ENCODE results near the gene HECTD3.
"Not testable (repeated sequence)": the region's sequence is repeated elsewhere in the genome, so short reads cannot be mapped to it uniquely, and the experiment has no call there.

Gene HECTD3

DNA sequence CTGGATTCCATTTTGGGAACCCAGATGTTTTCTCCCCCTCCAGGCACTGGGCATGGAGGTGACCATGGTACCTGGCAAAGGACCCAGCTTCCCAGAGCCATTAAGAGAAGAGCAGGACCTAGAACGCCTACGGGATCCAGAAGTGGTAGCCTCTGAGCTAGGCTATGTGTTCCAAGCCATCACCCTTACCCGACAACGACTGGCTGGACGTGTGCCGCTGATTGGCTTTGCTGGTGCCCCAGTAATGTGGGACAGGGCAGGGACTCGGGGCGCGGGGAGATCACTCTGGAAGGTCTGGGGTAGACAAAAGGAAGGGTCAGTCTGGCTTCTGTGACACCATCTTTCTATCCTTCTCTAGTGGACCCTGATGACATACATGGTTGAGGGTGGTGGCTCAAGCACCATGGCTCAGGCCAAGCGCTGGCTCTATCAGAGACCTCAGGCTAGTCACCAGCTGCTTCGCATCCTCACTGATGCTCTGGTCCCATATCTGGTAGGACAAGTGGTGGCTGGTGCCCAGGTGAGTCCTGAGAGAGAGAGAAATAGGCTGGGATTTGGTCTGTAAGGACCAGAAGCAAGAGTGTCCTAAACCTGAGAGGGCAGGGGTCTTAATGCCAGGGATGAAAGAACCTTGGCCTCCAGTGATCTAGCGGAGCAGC, 2.6 kb upstream of the HECTD3 start:
- DNase-seq: no peak

- DNase-seq: peak; percentile 69
Observed at GRCh38 chr1:45012639-45013278, 1.6 kb upstream of the HECTD3 start.

DNA sequence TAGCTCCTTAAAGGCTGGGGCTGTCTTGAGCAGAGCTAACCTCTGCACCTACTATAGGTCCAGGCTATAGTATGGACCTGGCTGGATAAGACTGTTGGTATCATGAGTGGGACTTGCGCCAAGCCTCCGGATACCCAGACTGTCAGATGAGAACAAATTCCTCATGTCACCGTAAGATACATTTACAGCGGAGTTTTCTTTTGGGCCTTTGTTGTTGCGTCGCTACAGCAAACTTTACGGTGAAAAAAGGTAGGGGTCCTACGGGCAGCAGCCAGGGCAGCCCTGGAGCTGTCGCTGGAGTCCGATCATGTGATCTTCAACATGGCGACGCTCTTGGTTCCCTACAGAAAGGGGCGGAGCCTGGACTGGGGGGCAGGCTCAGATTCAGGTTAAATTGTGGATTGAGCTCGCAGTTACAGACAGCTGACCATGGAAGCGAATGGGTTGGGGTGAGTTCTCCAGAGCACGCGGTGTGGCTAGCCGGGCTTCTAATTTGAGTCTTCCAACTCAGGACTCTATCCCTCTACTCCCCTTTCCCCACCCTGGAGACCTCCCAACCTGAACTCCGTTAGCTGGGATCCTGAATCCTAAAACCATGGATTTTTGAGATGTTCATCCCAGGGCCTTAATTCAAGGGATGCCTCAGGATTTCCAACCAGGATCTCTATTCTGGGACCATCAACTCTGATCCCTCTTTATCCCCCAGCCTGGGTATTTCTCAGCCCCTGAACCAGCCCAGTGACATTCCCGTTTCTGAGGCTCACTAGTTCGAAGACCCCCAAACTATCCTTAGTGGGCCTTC, 914 bp upstream of the HECTD3 start, which contains the start of gene UROD:
UROD (plus strand) TSS at position 418 of the 802 bp plus-strand sequence; CDS start at position 430, 12 bp downstream.
- peak; percentile 98 for DNase-seq

DNA sequence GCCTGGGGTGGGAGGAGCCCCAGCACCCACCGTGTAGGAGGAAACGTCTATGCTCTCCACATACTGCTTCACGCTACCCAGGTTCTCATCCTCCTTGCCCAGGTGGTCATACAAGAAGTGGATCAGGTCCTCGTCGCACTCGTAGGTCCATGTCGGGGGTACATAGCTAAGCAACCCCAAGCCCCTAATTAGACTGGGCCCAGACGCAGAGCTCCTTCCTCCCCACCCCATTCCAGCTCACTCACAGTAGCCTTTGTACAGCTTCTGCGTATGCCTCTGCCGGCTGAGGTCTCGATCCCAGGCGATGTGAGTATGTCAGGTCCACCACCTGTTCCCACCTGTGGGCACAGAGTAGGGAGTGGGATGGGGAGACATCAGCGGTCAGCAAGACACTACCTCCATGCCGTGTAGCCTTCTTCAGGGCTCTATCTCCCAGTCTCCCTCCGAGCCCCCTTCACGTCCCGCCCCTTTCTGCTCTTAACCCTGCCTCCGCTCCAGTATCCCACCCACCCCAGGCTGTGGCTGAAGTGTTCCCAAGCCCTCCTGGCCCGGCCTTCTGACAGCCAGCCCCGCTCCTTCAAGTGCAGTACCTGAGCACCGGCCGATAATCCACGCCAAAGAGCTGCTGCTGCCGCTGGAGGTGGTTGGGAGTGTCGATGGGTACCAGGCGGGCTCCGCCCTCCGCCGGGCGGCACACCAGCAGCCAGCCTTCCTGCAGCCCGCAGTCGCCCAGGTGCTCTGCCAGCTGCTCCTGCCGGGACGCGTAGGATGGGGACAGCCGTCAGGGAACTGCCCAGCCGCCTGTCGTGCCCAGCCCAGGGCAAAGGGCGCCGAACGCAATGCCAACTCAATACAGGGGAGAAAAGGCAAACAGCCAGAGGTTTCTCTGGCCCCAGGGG, 919 bp downstream of the HECTD3 start:
- peak; percentile 56 for DNase-seq

DNA sequence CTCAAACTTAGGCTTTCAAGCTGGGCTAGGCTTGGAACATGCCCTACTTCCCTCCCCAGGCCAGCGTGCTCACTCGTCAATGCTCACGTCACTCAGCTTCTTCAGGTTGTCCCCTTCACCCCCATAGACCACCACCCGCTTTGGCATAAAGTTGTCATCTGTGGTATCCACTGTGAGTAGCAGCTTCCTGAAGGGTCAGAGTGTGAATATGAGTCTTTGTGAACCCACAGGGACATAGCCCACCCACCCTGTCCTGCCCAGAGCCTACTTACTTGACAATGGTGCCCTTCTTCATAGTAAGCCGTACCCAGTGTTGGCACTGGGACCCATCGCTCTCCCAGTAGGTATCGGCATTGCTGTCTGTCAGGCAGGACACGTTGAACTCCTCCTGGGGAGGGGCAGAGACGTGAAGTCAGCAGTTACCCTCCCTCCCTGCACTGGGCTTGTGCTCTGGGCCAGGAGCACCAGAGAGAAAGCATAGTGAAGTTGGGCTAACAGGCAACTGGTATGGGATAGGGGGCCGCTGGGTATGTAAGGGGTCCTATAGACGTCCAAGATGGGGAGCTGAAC, 1.7 kb downstream of the HECTD3 start:
- no peak for DNase-seq

DNA sequence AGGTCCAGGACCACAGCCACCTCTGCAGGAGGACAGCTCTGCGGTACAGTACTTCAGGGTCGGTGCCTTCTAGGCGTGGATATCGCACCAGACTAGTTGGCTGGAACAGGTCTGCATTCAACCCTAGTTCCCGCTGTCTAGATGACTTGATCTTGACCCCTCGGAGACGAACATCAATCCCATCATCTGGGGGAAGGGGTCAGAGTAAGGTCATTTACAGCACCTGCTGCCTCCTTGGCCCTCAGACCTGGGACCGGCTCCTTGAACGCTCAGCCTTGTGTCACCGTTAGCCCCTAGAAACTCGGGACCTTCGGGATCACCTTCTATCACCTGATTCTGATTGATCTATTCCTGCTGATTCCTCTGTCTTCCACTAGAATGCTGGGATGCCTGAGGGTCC, 2.6 kb downstream of the HECTD3 start:
- no peak for DNase-seq

DNA sequence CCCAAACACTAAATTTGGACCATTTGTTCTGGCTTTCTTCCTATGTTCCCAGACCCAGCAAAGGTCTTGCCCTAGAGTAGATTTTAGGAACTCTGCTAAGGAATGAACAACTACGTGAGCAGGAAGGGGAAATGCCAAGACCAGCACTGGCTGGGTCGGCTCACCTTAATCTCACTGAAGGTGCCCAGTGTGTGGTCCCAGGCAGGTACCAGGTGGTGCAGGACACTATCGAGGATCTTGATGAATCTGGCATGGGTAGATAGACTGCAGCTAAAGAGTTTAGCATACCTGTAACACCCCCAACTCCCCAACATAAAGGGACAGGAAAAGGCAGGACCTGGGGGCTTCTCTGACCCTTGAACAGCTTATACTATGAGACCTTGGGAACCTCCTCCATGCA, 3.0 kb downstream of the HECTD3 start:
- no peak for DNase-seq

GRCh38 chr1:45007311-45007710, 3.8 kb downstream of the HECTD3 start:
- DNase-seq: no peak

- no peak for DNase-seq
Observed at GRCh38 chr1:45005761-45006160, 5.4 kb downstream of the HECTD3 start.

GRCh38 chr1:45004281-45004920, 6.7 kb downstream of the HECTD3 start:
- no peak for DNase-seq

- DNase-seq: no peak
Observed at GRCh38 chr1:45003741-45004140, 7.4 kb downstream of the HECTD3 start.

DNA sequence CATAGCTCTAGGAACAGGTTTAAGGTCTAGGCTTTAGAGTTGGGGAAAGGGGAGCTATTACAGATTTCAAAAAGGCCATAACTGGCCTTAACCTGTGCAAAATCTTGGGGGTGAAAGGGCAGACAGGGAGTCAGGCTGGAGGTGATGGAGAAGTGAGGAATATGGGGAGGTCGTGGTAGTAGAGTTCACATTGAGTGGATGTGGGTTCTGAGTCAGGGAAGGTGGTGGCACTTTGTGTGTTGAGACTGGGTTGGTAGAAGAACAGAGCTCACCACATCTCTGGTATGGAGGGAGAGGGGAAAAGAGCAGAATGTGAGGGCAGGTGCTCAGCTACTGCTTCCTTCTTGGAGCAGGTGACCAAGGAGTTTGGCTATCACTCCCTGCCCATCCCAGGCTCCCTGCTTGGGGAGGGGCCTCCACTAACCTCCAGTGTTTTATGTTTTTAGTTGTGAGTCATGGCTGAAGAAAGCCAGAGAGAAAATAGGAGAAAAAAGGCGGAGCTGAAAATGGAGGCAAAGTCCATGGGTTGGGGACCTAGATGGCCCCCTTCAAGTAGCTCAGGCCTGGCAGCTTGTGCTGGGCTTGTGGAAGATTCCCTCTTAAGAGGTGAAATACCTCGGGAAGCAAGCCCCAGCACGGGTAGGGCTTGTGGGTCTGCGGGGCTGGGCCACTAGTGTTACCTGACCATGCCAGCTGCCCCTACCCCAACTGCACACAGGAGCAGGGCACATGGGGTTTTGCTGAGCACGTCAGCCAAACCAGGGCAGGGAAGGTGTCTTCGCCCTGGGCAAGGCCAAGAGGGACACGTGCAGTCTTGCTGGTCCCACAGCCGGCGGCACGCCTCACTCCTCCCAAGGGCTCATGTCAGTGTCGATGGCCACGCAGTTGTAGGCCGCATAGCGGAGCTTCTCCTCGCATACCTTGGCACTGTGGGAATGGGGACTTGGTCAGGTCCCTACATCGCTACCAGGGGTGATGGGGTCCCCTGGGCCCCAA, 8.2 kb downstream of the HECTD3 start:
- no peak for DNase-seq

DNA sequence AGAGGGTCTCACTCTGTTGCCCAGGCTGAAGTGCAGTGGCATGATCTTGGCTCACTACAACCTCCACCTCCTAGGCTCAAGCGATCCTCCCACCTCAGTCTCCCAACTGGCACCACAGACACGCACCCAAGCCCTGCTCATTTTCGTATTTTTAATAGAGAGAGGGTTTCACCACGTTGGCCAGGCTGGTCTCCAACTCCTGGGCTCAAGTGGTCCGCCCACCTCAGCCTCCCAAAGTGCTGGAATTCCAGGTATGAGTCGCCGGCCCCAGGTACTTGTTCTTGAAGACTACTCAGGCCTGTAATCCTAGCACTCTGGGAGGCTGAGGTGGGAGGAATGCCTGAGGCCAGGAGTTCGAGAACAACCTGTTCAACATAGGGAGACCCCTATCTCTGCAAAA, 9.5 kb downstream of the HECTD3 start:
- not testable (repeated sequence) for DNase-seq

DNA sequence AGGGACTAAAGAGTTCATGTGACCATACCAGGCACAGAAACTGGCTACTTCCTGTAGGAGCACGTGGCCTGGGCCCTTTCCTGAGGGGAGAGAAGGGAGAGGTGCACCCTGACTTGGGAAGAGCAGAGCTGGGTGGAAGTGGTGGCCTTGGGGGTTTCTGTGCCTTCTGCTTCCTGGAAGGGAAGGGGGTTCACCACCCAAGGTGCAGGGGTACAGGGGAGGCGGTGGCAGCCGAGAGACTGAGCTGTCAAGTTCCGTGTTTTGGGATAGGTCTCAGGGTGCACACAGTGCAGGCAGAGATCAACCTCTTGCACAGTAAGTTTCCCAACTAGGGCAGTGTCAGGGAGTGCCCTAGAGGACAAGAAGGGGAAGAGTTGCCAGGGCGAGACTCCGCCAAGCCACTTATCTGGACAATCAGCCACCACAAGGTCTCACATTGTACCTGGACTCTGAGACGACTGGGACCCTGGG, 10.1 kb downstream of the HECTD3 start:
- DNase-seq: no peak

DNA sequence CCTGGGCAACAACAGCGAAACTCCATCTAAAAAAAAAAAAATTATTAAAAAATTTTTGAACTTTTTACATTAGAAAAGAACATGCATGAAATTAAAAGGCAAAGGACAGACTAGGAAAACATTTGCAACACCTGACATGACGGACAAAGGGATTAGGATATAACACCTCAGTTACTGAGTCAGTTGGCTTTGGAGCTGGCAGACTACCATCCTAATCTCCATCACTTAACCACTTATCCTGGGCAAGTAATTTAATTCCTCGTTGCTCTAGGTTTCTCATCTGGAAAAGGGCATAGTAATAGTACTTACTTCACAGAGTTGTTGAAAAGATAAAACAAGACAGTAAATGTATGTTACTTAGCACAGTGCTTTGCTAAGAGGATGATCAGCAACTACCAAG, 11.9 kb downstream of the HECTD3 start:
- peak; percentile 87 for DNase-seq

DNA sequence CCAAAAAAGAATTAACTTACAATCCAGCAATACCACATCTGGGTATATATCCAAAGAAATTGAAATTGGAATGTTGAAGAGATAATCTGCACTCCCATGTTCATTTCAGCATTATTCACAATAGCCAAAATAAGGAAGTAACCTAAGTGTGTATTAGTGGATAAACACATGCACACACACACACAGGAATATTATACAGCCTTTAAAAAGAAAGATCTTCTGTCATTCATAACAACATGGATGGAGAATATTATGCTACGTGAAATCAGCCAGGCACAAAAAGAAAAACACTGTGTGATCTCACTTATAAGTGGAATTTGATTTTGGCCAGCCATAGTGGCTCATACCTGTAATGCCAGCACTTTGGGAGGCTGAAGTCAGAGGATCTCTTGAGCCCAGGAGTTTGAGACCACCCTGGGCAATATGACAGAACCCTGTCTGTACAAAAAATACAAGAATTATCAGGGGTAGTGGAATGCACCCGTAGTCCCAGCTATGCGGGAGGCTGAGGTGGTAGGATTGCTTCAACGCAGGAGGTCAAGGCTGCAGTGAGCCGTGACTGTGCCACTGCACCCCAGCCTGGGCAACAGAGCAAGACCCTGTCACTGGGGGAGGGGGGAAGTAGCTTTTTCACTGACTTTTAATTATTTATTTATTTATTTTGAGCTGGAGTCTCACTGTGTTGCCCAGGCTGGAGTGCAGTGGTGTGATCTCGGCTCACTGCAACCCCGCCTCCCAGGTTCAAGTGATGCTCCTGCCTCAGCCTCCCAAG, 15.5 kb downstream of the HECTD3 start:
- no peak for DNase-seq

DNA sequence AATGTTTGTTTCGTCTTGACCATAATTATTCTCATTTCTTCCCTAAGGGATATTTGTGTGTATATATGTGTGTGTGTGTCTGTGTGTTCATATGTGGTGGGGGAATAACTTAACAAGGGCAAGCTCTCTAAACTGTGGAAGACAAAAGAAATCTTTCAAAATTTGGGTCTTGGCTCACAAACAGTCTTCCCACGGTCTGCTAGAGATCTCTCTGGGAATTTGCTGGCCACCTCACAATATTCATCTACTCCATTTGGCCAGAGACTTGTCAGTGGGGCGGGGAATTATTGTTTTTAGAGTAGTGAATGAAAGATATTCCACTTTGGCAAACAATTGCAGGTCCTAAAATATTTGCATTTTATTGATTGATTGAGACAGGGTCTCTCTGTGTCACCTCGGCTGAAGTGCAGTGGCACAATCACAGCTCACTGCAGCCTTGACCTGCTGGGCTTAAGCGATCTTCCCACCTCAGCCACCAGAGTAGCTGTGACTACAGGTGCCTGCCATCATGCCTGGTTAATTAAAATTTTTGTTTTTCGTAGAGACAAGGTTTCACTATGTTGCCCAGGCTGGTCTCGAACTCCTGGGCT, 16.7 kb downstream of the HECTD3 start:
- no peak for DNase-seq

GRCh38 chr1:44988531-44989156, 22.5 kb downstream of the HECTD3 start:
- DNase-seq: no peak
